ENCODE results near the gene SPSB3. TPM values are rescaled to one million over a fixed set of nuclear protein-coding genes. Genes with fewer than 3 reads are reported as not detected.

The SPSB3 gene
- total and polyA plus RNA-seq, 2 experiments from 2014 or later = 27.1 to 34.7 TPM

GRCh38 chr16:1817276-1817589 is 34.9 kb upstream of the SPSB3 start (continued):
- TF ChIP-seq, protein P1, sequence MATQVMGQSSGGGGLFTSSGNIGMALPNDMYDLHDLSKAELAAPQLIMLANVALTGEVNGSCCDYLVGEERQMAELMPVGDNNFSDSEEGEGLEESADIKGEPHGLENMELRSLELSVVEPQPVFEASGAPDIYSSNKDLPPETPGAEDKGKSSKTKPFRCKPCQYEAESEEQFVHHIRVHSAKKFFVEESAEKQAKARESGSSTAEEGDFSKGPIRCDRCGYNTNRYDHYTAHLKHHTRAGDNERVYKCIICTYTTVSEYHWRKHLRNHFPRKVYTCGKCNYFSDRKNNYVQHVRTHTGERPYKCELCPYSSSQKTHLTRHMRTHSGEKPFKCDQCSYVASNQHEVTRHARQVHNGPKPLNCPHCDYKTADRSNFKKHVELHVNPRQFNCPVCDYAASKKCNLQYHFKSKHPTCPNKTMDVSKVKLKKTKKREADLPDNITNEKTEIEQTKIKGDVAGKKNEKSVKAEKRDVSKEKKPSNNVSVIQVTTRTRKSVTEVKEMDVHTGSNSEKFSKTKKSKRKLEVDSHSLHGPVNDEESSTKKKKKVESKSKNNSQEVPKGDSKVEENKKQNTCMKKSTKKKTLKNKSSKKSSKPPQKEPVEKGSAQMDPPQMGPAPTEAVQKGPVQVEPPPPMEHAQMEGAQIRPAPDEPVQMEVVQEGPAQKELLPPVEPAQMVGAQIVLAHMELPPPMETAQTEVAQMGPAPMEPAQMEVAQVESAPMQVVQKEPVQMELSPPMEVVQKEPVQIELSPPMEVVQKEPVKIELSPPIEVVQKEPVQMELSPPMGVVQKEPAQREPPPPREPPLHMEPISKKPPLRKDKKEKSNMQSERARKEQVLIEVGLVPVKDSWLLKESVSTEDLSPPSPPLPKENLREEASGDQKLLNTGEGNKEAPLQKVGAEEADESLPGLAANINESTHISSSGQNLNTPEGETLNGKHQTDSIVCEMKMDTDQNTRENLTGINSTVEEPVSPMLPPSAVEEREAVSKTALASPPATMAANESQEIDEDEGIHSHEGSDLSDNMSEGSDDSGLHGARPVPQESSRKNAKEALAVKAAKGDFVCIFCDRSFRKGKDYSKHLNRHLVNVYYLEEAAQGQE (IDR thresholded peaks at IDR 0.05; ENCODE audit: unreplicated experiment) = no peak
- TF ChIP-seq ZNF462 (CRISPR knock-in tag; IDR thresholded peaks at IDR 0.05) (no peak), CREB1 (CRISPR knock-in tag; IDR thresholded peaks at IDR 0.05; ENCODE audit: low read depth) (no peak), EZH2 (IDR thresholded peaks at IDR 0.05; ENCODE audit: low read depth, unreplicated experiment) (no peak)

Measured in GM23338 (cell line).